ENCODE data around the gene ANTXR1. TPM values are rescaled to one million over a fixed set of nuclear protein-coding genes. Genes with fewer than 3 reads are reported as not detected.

Gene ANTXR1
- total and polyA plus RNA-seq, 9 of the 15 experiments (the other 6 are each of a cell fraction or from before 2014, with no cell fraction given), result 0.07 to 1.00 (median 0.54) TPM

GRCh38 chr2:69041214-69041613 is 28.2 kb downstream of the ANTXR1 start:
- BruUV-seq (replicated peaks), result no TSS peak

More at GRCh38 chr2:69041214-69041613, 28.2 kb downstream of the ANTXR1 start:
- H3K27me3 ChIP-seq (ENCODE audit: control insufficient read depth in 2 of 2, insufficient read depth in 2 of 2, low read length in 2 of 2), result peaks cover 0 to 9% of the 10 kb centered on the region in 2 experiments; a peak in 4 of 5 replicates
- H3K4me3 ChIP-seq, result no peak overlapping the region
- ChIA-PET POLR2A (interaction anchor here (0.6 kb wide), 1 partner anchor 19 kb away, joined by 3 read pairs; no protein-coding TSS in a partner anchor), CTCF (ENCODE audit: low intra/inter-chr PET ratio) (no interaction called here)
- WGBS (ENCODE audit: insufficient coverage, low coverage, missing lambda C conversion rate), result 0% methylated on average over 4 of the region's 4 CpGs
- H3K4me2 ChIP-seq (ENCODE audit: insufficient read depth, low read length), result no peak overlapping the region
- H3K9me1 ChIP-seq (ENCODE audit: control insufficient read depth, insufficient read depth, low read length), result no peaks in the 10 kb centered on the region
- H3K9me3 ChIP-seq (replicated peaks; ENCODE audit: control insufficient read depth, insufficient read depth, low read depth, low read length), result no peaks in the 10 kb centered on the region
- H3K4me1 ChIP-seq (replicated peaks in 1 of 2; ENCODE audit: control insufficient read depth in 2 of 2, insufficient read depth in 2 of 2, low read length in 2 of 2), result no peaks in the 10 kb centered on the region
- H3K79me2 ChIP-seq (ENCODE audit: control insufficient read depth, insufficient read depth, low read length), result no peaks in the 10 kb centered on the region
- FAIRE-seq, result no peak
- no peak for TF ChIP-seq HES1 (IDR thresholded peaks at IDR 0.05; ENCODE audit: low read depth)
- TF ChIP-seq MTA2 (IDR thresholded peaks at IDR 0.05; ENCODE audit: low read depth), result no peak
- no peak for TF ChIP-seq CTCFL (IDR thresholded peaks at IDR 0.05; ENCODE audit: borderline replicate concordance, insufficient read depth, low read depth, low read length, poor library complexity, severe bottlenecking)
- no peak for TF ChIP-seq BRCA1 (IDR thresholded peaks at IDR 0.05)
- no peak for TF ChIP-seq BRCA1 (CRISPR knock-in tag; IDR thresholded peaks at IDR 0.05)
- no peak for DNase-seq (ENCODE audit: extremely low read depth in 1 of 4, low spot score in 3 of 4)
- intact Hi-C loops (cut with micrococcal nuclease) (no loop called here), in situ Hi-C loops (cut with MboI) (loop anchor here (25.0 kb wide), 2 partner anchors 271 to 671 kb away; no protein-coding TSS in a partner anchor)
- H3K9ac ChIP-seq (ENCODE audit: insufficient read depth in 1 of 2, low read depth in 2 of 2, low read length in 2 of 2), result no peak overlapping the region
- ATAC-seq, result no peak
- H3K36me3 ChIP-seq (ENCODE audit: control insufficient read depth, insufficient read depth, low read length), result no peaks in the 10 kb centered on the region
- H4K20me1 ChIP-seq (replicated peaks; ENCODE audit: control insufficient read depth, insufficient read depth, low read length), result no peaks in the 10 kb centered on the region
- H2AFZ ChIP-seq (ENCODE audit: low read depth, low read length), result no peak overlapping the region
- H3K27ac ChIP-seq (ENCODE audit: extremely low read depth, low read depth, low read length), result no peak overlapping the region
